Mucosa of rectum (tissue), 2 donors: ENCODE results near the gene STX12.
"Not testable (repeated sequence)": the region's sequence is repeated elsewhere in the genome, so short reads cannot be mapped to it uniquely, and the experiment has no call there.

Experiments
- H3K27ac ChIP-seq, 2 donors: one replicate each; pipeline ENCODE4 v1.7.0; 2013; ENCODE audit warnings: inconsistent platforms in 2 of 2, low read depth in 2 of 2, low read length in 2 of 2
- H3K27me3 ChIP-seq, 2 donors: one replicate each; pipeline ENCODE4 v1.7.0; 2013; ENCODE audit warnings: low read length in 2 of 2; ENCODE audit not compliant: control insufficient read depth in 2 of 2, insufficient read depth in 2 of 2
- H3K36me3 ChIP-seq, 2 donors: one replicate each; pipeline ENCODE4 v1.7.0; 2013; ENCODE audit warnings: low read length in 2 of 2; ENCODE audit not compliant: control insufficient read depth in 2 of 2, insufficient read depth in 2 of 2
- H3K4me1 ChIP-seq, 2 donors: one replicate each; pipeline ENCODE4 v1.7.0; 2013; ENCODE audit warnings: low read length in 2 of 2, mild to moderate bottlenecking in 1 of 2; ENCODE audit not compliant: control insufficient read depth in 2 of 2, insufficient read depth in 2 of 2
- H3K4me3 ChIP-seq, 2 donors: one replicate each; pipeline ENCODE4 v1.7.0; 2013; ENCODE audit warnings: low read length in 2 of 2
- H3K9ac ChIP-seq, 2 donors: one replicate each; pipeline ENCODE4 v1.7.0; 2013; ENCODE audit warnings: low read length in 2 of 2, low read depth in 1 of 2, mild to moderate bottlenecking in 1 of 2
- H3K9me3 ChIP-seq, 2 donors: one replicate each; pipeline ENCODE4 v1.7.0; 2013; ENCODE audit warnings: low read length in 2 of 2; ENCODE audit not compliant: control insufficient read depth in 2 of 2
- donor health status: healthy.
- donor health status: Normal muscosa, but diverticular disease.

The STX12 gene

DNA sequence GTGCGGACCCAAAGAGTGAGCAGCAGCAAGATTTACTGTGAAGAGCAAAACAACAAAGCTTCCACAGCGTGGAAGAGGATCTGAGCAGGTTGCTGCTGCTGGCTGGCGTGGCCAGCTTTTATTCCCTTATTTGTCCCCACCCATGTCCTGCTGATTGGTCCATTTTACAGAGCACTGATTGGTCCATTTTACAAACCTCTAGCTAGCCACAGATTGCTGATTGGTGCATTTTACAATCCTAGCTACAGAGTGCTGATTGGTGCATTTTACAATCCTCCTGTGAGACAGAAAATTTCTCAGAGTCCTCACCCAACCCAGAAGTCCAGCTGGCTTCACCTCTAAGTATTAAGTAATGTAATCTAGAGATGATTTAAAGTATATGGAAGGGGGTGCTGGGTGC lies 17.3 kb downstream of the STX12 start:
- H3K9ac ChIP-seq, H3K9me3 ChIP-seq, H3K4me3 ChIP-seq, H3K27me3 ChIP-seq: not testable (repeated sequence)
- Histone ChIP-seq H3K4me1 (peaks cover 4 to 14% of the 10 kb centered on the region in 2 donors), H3K36me3 (peaks cover 19 to 34% of the 10 kb centered on the region in 2 donors), H3K27ac (peak overlapping the region; percentile 29 to 55)

DNA sequence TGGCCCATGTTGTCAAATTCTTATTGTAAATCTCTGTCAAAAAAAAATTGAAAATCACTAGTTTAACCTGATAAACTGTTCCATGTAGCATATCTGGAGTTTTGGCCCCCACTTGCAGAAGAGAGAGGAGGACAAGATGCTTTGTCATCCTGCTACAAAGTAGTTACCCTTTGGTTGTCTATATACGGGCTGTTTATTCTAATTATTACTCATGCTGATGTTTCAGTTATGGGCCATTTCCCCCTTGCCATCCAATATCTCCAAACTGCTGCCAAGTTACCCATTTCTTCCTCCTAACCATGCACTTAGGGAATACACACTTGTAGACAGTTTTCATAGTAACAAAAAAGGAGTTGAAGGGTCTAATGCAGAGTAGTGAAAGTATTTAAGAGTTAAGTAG lies 22.6 kb downstream of the STX12 start:
- H3K9ac ChIP-seq = no peak overlapping the region
- H3K9me3 ChIP-seq = no peaks in the 10 kb centered on the region
- H3K4me1 ChIP-seq = no peaks in the 10 kb centered on the region
- H3K27me3 ChIP-seq = no peaks in the 10 kb centered on the region
- H3K4me3 ChIP-seq = no peak overlapping the region
- peaks cover 38 to 56% of the 10 kb centered on the region in 2 donors for H3K36me3 ChIP-seq
- no peak overlapping the region for H3K27ac ChIP-seq

DNA sequence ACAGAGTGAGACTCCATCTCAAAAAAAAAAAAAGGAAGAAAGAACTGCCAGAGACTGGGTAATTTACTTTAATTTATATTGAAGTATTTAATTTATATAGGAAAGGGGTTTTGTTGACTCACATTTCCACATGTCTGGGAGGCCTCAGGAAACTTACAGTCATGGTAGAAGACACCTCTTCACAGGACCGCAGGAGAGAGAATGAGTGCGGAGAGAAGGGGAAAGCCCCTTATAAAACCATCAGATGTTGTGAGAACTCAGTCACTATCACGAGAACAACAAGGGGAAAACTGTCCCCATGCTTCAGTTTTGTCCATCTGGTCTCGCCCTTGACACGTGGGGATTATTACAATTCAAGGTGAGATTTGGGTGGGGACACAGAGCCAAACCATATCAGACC lies 31.8 kb downstream of the STX12 start:
- Histone ChIP-seq H3K27ac (no peak overlapping the region), H3K4me1 (no peaks in the 10 kb centered on the region), H3K4me3 (no peak overlapping the region), H3K9ac (no peak overlapping the region), H3K9me3 (no peaks in the 10 kb centered on the region), H3K27me3 (no peaks in the 10 kb centered on the region), H3K36me3 (peaks cover 29 to 44% of the 10 kb centered on the region in 2 donors)

DNA sequence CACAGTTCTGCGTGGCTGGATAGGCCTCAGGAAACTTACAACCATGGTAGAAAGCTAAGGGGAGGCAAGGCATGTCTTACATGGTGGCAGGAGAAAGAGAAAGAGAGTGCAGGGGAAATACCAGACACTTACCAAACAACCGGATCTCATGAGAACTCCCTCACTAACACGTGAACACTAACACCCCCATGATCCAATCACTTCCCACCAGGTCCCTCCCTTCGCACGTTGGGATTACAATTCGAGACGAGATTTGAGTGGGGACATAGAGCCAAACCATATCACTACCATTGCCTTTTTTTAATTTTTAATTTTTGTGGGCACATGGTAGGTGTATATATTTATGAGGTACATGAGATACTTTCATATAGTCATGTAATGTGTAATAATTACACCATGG lies 33.7 kb downstream of the STX12 start:
- no peak overlapping the region for H3K9ac ChIP-seq
- H3K9me3 ChIP-seq = no peaks in the 10 kb centered on the region
- no peaks in the 10 kb centered on the region for H3K27me3 ChIP-seq
- H3K27ac ChIP-seq = no peak overlapping the region
- no peaks in the 10 kb centered on the region for H3K4me1 ChIP-seq
- no peak overlapping the region for H3K4me3 ChIP-seq
- peaks cover 21 to 32% of the 10 kb centered on the region in 2 donors for H3K36me3 ChIP-seq

DNA sequence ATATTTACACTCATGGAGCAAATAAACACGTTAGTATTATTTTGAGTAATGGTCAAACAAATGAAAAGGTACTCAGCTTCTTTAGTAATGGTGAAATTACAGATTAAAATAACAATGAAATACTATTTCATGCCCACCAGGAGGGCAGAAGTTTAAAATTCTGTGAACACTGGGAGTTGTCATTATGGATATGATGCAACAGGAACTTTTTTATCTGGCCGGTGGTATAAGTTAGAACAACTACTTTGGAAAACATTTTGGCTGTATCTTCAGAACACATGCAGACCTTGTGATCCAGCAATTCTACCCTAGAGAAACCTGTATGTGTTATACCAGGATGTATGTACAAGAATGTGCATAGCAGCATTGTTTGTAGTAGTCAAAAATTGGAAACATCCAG lies 34.4 kb downstream of the STX12 start:
- Histone ChIP-seq H3K36me3 (peaks cover 19 to 31% of the 10 kb centered on the region in 2 donors), H3K4me1 (no peaks in the 10 kb centered on the region), H3K4me3 (no peak overlapping the region), H3K27me3 (no peaks in the 10 kb centered on the region), H3K9ac (no peak overlapping the region), H3K27ac (no peak overlapping the region), H3K9me3 (no peaks in the 10 kb centered on the region)

DNA sequence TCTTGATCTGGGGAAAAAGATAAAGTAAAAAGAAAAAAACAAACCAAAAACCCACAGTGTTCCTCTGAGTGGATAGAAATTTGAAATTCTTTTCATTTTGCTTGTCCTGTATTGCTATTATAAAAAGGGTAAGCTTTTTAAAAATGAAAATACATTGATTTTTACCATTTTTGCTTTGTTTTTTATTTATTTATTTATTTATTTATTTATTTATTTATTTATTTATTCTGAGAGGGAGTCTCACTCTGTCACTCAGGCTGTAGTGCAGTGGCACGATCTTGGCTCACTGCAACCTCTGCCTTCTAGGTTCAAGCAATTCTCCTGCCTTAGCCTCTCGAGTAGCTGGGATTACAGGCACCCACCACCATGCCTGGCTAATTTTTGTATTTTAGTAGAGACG lies 35.1 kb downstream of the STX12 start:
- H3K4me1 ChIP-seq, H3K27me3 ChIP-seq: not testable (repeated sequence)
- peaks cover 20 to 31% of the 10 kb centered on the region in 2 donors for H3K36me3 ChIP-seq

DNA sequence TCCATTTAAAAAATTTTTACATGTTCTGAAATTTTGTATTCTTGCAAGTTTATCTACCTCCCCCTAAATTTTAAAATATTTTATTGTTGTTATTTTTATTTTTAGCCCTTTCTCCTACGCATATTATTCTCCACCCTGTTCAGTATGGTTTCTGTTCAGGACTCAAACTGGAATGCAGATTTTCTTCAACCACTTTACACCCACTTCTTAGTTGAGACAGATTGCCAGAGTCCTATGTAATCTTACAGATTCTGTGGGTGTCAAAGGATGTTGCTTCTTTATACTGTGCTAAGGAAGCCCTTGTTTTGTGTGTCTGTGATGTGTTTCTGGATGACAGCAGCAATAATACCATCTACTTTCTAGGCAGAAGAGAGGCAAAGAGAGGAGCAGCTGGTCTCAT lies 36.9 kb downstream of the STX12 start:
- Histone ChIP-seq H3K27me3 (no peaks in the 10 kb centered on the region), H3K9ac (no peak overlapping the region), H3K4me1 (no peaks in the 10 kb centered on the region), H3K4me3 (no peak overlapping the region), H3K9me3 (no peaks in the 10 kb centered on the region), H3K27ac (no peak overlapping the region), H3K36me3 (peaks cover 17 to 35% of the 10 kb centered on the region in 2 donors)

More for the DNA sequence above, 35.1 kb downstream of the STX12 start:
- not testable (repeated sequence) for H3K27ac ChIP-seq, H3K4me3 ChIP-seq, H3K9ac ChIP-seq, H3K9me3 ChIP-seq

DNA sequence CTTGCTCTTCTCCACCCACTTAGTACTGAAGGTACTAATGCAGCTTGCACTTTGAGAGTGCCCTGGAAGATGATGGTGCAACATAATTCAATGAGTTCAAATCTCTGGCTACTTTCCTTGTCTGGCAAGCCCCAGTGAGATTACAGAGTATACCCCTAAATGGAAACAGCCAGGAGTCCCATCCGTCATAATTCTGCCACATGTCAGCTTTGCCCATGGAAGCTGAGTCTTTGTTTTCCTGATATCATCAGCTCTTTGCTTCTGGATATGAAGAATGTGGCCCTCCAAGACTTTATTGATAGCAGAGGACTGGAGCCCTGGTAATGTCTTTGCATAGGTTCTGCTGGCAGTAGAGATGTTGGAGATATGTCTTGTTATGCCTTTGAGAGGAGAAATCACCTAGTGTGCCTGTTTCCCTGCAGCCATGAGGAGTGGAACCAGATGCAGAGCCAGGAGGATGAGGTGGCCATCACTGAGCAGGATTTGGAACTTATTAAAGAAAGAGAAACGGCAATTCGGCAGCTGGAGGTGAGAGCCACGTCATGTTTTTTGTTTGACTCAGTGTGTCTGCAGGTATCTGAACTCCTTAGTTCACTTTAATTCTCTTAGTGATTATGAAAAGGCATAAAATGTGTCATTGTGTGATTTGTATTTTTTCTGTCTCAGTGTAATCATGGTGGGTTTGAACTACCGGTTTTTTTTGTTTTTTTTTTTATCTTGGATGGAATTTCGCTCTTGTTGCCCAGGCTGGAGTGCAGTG lies 38.9 kb downstream of the STX12 start:
- Histone ChIP-seq H3K4me3 (no peak overlapping the region), H3K36me3 (peaks cover 13 to 27% of the 10 kb centered on the region in 2 donors), H3K27me3 (no peaks in the 10 kb centered on the region), H3K27ac (no peak overlapping the region), H3K9ac (no peak overlapping the region), H3K9me3 (no peaks in the 10 kb centered on the region), H3K4me1 (peaks cover 0 to 2% of the 10 kb centered on the region in 2 donors)

DNA sequence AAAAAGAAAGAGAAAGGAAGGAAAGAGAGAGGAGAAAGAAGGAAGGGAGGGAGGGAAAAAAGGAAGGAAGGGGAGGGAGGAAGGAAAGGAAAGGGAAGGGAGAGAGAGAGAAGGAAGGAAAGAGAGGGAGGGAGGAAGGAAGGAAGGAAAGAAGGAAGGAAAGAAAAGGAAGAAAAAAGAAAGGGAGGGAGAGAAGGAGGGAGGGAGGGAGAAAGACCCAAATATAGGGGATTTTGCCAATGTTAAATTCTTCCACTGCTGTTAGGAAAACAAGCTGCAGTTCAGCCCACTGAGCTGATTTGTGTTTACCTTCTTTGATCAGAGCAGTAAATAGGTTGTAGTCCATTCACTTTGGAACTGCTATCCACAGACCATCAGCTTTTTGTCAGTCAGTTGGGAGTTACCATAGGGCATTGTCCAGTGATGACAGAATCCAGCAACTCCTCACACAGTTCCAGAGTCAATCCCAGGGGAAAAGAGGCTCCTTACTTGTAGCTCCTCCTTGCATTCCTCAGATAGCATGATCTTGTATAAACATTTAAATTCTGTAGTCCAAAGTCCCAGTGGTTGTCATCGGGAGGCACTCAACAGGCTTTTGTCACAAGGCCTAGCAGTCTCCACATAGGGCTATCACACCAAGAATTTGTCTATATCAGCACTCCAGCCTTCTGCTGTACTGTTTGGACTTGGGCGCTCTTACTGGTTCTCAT lies 44.1 kb downstream of the STX12 start:
- H3K27me3 ChIP-seq = no peaks in the 10 kb centered on the region
- no peak overlapping the region for H3K4me3 ChIP-seq
- no peak overlapping the region for H3K9ac ChIP-seq
- H3K36me3 ChIP-seq = peaks cover 20 to 47% of the 10 kb centered on the region in 2 donors
- H3K4me1 ChIP-seq = peaks cover 5 to 8% of the 10 kb centered on the region in 2 donors
- no peaks in the 10 kb centered on the region for H3K9me3 ChIP-seq
- peak overlapping the region; percentile 27 to 35 for H3K27ac ChIP-seq

DNA sequence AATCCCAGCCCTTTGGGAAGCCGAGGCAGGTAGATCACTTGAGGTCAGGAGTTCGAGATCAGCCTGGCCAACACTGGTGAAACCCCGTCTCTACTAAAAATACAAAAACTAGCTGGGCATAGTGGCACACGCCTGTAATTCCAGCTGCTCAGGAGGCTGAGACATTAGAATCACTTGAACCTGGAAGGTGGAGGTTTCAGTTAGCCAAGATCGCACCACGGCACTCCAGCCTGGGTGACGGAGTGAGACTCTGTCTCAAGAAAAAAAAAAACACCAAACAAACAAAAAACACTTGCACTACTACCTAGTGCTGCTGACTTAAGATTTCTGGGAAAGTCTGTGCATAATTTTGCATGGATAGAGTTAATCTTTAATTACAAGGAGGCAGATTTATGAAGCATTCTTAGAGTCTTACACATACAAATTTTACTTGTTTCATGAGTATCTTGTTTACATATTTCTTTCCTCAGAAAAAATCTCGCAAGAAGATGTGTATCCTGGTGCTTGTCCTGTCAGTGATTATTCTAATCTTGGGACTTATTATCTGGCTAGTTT lies 48.8 kb downstream of the STX12 start:
- peaks cover 5 to 7% of the 10 kb centered on the region in 2 donors for H3K4me1 ChIP-seq
- no peaks in the 10 kb centered on the region for H3K27me3 ChIP-seq
- H3K9me3 ChIP-seq = no peaks in the 10 kb centered on the region
- H3K4me3 ChIP-seq = no peak overlapping the region
- H3K27ac ChIP-seq = no peak overlapping the region
- H3K36me3 ChIP-seq = peaks cover 24 to 36% of the 10 kb centered on the region in 2 donors
- H3K9ac ChIP-seq = no peak overlapping the region
